RWPE1 (cell line): Measurements from ENCODE around the gene KRTAP9-3.
"Not testable (repeated sequence)": the region's sequence is repeated elsewhere in the genome, so short reads cannot be mapped to it uniquely, and the experiment has no call there.

ENCODE experiments used
- CTCF ChIA-PET: fragments of 350-600 bp; sonication (Branson Sonifier 250); formaldehyde crosslinking; extraction: SDS; loops from one replicate; lab custom pipeline; 2021; lab: Yijun Ruan, JAX
- POLR2A ChIA-PET: fragments of 400-600 bp; formaldehyde crosslinking; extraction: SDS; loops from one replicate; lab custom pipeline; 2020; ENCODE audit warnings: antibody characterized with exemption; ENCODE audit not compliant: low non-redundant PET; lab: Yijun Ruan, JAX
- DNase-seq: peaks from one replicate; pipeline ENCODE4 v3.0.0; 2012; ENCODE audit warnings: low spot score
- H3K27ac ChIP-seq: fragments of 450-650 bp; 2 replicates; pipeline ENCODE4 v1.5.1; 2017
- TF ChIP-seq, protein P1 (sequence below): fragments of 450-650 bp; conservative IDR thresholded peaks from 2 replicates; pipeline ENCODE4 v1.5.1; 2017; ENCODE audit warnings: low read depth, mild to moderate bottlenecking

KRTAP9-3 gene

GRCh38 chr17:41199421-41200078, 32.7 kb upstream of the KRTAP9-3 start:
- no peak for DNase-seq
- no peak overlapping the region for H3K27ac ChIP-seq
- TF ChIP-seq, protein P1, sequence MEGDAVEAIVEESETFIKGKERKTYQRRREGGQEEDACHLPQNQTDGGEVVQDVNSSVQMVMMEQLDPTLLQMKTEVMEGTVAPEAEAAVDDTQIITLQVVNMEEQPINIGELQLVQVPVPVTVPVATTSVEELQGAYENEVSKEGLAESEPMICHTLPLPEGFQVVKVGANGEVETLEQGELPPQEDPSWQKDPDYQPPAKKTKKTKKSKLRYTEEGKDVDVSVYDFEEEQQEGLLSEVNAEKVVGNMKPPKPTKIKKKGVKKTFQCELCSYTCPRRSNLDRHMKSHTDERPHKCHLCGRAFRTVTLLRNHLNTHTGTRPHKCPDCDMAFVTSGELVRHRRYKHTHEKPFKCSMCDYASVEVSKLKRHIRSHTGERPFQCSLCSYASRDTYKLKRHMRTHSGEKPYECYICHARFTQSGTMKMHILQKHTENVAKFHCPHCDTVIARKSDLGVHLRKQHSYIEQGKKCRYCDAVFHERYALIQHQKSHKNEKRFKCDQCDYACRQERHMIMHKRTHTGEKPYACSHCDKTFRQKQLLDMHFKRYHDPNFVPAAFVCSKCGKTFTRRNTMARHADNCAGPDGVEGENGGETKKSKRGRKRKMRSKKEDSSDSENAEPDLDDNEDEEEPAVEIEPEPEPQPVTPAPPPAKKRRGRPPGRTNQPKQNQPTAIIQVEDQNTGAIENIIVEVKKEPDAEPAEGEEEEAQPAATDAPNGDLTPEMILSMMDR: no peak
- POLR2A ChIA-PET: no interaction called here
- CTCF ChIA-PET: no interaction called here

DNA sequence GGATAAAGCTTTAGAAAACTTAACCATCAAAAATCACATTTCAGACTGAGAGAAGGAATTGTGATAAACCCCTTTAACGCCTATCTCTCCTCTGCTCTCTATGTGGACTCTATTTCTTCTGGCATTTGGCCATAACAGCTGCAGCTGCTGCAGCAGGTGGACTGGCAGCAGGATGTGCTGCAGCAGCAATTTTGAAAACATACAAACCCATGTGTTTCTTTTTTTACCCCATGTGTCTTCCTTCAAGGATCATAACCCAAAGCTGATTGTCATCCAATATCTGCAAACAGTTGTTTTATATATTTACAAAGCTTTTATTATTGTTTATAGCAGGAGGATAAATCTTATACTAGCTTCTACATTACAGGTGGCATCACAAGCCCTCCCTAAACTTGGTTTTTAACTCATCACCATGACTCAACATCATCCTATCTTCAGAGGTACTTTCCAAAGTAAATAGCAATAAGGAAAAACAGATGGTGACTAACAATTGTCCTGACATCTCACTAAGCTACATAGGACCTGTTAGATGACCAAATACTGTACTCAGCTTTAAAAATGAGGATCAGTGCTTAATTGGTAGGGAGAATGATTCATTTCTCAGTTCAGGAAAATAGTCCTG, 20.3 kb upstream of the KRTAP9-3 start:
- DNase-seq: peak; percentile 7
- TF ChIP-seq, protein P1: no peak
- ChIA-PET CTCF (interaction anchor here (0.6 to 0.7 kb wide), 2 partner anchors 156 to 341 kb away, joined by 3 to 7 read pairs; no protein-coding TSS in a partner anchor), POLR2A (no interaction called here)
- H3K27ac ChIP-seq: no peak overlapping the region

DNA sequence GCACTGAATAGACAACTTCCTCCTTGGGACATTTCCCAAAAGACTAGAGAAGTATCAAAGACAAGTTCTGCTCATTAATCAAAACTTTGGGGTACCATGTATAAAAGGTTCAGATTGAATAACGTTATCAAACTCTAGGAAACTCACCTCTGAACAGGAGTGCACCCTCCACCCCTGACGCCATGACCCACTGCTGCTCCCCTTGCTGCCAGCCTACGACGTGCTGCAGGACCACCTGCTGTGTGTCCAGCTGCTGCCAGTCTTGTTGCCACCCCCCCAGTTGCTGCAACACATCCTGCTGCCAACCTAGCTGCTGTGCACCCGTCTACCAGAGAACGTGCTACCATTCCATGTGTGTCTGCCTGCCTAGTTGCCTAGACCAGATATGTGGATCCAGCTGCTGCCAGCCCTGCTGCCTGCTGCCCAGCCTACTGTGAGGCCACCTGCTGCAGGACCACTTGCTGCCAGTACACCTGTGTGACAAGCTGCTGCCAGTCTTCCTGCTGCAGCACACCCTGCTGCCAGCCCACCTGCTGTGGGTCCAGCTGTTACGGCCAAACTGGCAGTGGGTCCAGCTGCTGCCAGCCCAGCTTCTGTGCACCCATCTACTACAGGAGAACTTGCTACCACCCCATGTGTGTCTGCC, 19.6 kb upstream of the KRTAP9-3 start:
- CTCF ChIA-PET: no interaction called here
- POLR2A ChIA-PET: no interaction called here
- no peak for DNase-seq
- TF ChIP-seq, protein P1: no peak
- H3K27ac ChIP-seq: no peak overlapping the region

DNA sequence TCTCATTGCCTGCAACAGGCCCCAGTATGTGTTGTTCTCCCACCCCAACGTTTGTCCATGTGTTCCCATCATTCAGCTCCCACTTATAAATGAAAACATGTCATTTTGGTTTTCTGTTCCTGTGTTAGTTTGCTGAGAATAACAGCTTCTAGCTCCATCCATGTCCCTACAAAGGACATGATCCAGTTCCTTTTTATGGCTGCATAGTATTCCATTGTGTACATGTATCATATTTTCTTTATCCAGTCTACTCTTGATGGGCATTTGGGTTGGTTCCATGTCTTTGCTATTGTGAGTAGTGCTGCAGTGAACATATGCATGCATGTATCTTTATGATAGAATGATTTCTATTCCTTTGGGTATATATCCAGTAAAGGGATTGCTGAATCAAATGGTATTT, 16.6 kb upstream of the KRTAP9-3 start:
- ChIA-PET CTCF (interaction anchor here (0.6 kb wide), 1 partner anchor 37 kb away, joined by 5 read pairs; no protein-coding TSS in a partner anchor), POLR2A (no interaction called here)
- TF ChIP-seq, protein P1: no peak
- no peak for DNase-seq
- H3K27ac ChIP-seq: no peak overlapping the region

- CTCF ChIA-PET: no interaction called here
- POLR2A ChIA-PET: no interaction called here
- TF ChIP-seq, protein P1: no peak
- no peak overlapping the region for H3K27ac ChIP-seq
- DNase-seq: no peak
Observed at GRCh38 chr17:41223821-41224220, 8.4 kb upstream of the KRTAP9-3 start.

DNA sequence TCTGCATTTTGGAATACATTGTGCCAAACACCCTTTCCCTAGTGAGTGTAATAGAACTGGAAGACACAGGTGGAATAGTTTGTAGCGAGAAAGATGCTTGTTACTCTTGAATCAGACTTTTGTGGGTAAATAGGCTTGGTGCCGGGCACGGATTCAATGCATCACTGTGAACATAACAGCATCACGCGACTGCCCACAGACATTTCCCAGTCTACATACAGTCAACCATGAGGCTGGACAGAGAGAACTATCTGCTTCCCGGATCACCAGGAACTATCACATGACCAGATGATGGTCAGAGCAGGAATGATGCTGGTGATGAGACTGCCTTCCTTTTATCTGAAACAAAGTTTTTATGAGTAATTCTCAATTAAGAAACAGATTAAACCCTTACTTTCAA, 6.2 kb upstream of the KRTAP9-3 start:
- TF ChIP-seq, protein P1: no peak
- CTCF ChIA-PET: no interaction called here
- POLR2A ChIA-PET: no interaction called here

DNA sequence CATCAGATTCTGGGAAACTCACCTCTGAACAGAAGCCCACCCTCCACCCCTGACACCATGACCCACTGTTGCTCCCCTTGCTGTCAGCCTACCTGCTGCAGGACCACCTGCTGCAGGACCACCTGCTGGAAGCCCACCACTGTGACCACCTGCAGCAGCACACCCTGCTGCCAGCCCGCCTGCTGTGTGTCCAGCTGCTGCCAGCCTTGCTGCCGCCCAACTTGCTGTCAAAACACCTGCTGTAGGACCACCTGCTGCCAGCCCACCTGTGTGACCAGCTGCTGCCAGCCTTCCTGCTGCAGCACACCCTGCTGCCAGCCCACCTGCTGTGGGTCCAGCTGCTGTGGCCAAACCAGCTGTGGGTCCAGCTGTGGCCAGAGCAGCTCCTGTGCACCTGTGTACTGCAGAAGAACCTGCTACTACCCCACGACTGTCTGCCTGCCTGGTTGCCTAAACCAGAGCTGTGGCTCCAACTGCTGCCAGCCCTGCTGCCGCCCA, 5.6 kb upstream of the KRTAP9-3 start, which contains the start of gene KRTAP9-2:
Gene KRTAP9-2, plus strand, starts transcription at position 51 of the 498 bp plus-strand sequence. Its CDS starts 7 bp downstream, at position 58.
- CTCF ChIA-PET, POLR2A ChIA-PET, H3K27ac ChIP-seq, DNase-seq: not testable (repeated sequence)

More for the DNA sequence above, 6.2 kb upstream of the KRTAP9-3 start:
- no peak for DNase-seq
- no peak overlapping the region for H3K27ac ChIP-seq
